Measurements from ENCODE around the gene CCDC192.

DNA sequence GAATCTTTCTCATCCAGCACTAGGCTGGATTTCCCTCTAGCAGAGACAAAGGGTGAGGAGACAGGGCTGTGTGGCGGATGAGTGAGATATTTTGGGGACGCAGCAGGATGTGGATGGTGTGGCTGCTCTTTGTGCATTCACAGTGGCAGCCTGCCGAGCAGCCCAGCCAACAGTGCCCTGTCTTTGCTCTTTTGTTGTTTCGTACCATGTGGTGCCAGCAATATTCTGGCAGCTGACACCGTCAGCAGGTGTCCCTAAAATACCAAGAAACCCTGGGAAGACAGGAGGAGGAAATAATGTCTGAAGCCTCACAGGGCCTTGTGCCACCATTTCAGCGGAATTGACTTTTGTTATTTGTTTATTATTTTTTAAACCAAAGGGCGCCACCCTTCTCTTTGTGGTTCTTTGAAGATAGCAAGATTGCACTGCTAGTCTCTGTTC, 141.4 kb downstream of the CCDC192 start:
- TF ChIP-seq, protein P1, sequence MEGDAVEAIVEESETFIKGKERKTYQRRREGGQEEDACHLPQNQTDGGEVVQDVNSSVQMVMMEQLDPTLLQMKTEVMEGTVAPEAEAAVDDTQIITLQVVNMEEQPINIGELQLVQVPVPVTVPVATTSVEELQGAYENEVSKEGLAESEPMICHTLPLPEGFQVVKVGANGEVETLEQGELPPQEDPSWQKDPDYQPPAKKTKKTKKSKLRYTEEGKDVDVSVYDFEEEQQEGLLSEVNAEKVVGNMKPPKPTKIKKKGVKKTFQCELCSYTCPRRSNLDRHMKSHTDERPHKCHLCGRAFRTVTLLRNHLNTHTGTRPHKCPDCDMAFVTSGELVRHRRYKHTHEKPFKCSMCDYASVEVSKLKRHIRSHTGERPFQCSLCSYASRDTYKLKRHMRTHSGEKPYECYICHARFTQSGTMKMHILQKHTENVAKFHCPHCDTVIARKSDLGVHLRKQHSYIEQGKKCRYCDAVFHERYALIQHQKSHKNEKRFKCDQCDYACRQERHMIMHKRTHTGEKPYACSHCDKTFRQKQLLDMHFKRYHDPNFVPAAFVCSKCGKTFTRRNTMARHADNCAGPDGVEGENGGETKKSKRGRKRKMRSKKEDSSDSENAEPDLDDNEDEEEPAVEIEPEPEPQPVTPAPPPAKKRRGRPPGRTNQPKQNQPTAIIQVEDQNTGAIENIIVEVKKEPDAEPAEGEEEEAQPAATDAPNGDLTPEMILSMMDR (IDR thresholded peaks at IDR 0.05): no peak
- no peak for TF ChIP-seq EZH2 (IDR thresholded peaks at IDR 0.05)
- no peak for TF ChIP-seq EZH2phosphoT487 (IDR thresholded peaks at IDR 0.05)
